NCI-H2171 (cell line): ENCODE measurements around the gene PSENEN.

Experiments
- DNase-seq: peaks from one replicate; lab custom pipeline; 2025; lab: John Stamatoyannopoulos, UW

The PSENEN gene

GRCh38 chr19:35773020-35773806, 27.8 kb downstream of the PSENEN start:
- DNase-seq: no peak

GRCh38 chr19:35774274-35775045, 29.0 kb downstream of the PSENEN start:
- DNase-seq: no peak

- no peak for DNase-seq
Measured at GRCh38 chr19:35775046-35775297, 29.5 kb downstream of the PSENEN start.

- DNase-seq: peak; percentile 99
Measured at GRCh38 chr19:35775298-35776101, 30.0 kb downstream of the PSENEN start, which contains the start of gene ARHGAP33. Gene ARHGAP33, plus strand, starts transcription at chr19:35775564. Its CDS starts 95 bp downstream, at chr19:35775659.

GRCh38 chr19:35776102-35776788, 30.8 kb downstream of the PSENEN start:
- DNase-seq: no peak

- no peak for DNase-seq
Measured at GRCh38 chr19:35777086-35777841, 31.8 kb downstream of the PSENEN start.

- no peak for DNase-seq
Measured at GRCh38 chr19:35777961-35778360, 32.5 kb downstream of the PSENEN start.

- no peak for DNase-seq
Measured at GRCh38 chr19:35779033-35779432, 33.6 kb downstream of the PSENEN start.

- no peak for DNase-seq
Measured at GRCh38 chr19:35780058-35780457, 34.6 kb downstream of the PSENEN start.

GRCh38 chr19:35780717-35781116, 35.3 kb downstream of the PSENEN start:
- no peak for DNase-seq

- DNase-seq: no peak
Measured at GRCh38 chr19:35781650-35782049, 36.2 kb downstream of the PSENEN start.

GRCh38 chr19:35782589-35782988, 37.1 kb downstream of the PSENEN start:
- no peak for DNase-seq

- no peak for DNase-seq
Measured at GRCh38 chr19:35783469-35784434, 38.3 kb downstream of the PSENEN start.

GRCh38 chr19:35784503-35785338, 39.3 kb downstream of the PSENEN start:
- DNase-seq: no peak

- no peak for DNase-seq
Measured at GRCh38 chr19:35785339-35785627, 39.8 kb downstream of the PSENEN start.

- DNase-seq: no peak
Measured at GRCh38 chr19:35786299-35787160, 41.1 kb downstream of the PSENEN start.

- no peak for DNase-seq
Measured at GRCh38 chr19:35787227-35787799, 41.9 kb downstream of the PSENEN start.
